IMR-90 (cell line): ENCODE data around the gene ADAT1. TPM values are rescaled to one million over a fixed set of nuclear protein-coding genes. Genes with fewer than 3 reads are reported as not detected.

Experiments used
- ATAC-seq: fragments of 200-7000 bp; cut with Tn5 transposase; 2 replicates; pipeline ENCODE4 v1.9.1; 2020; ENCODE audit warnings: low read depth, mild to moderate bottlenecking, moderate library complexity
- BruUV-seq: library from RNA; stranded (reverse); fragments of 400-500 nt; replicated peaks from 2 replicates; lab custom pipeline; 2021; lab: Mats Ljungman, UMichigan
- CTCF ChIA-PET: fragments of 300-600 bp; formaldehyde crosslinking; extraction: SDS; loops from one replicate; lab custom pipeline; 2021; ENCODE audit warnings: antibody characterized with exemption; lab: Yijun Ruan, JAX
- POLR2A ChIA-PET: fragments of 300-600 bp; sonication (Branson Sonifier 250); formaldehyde crosslinking; loops from one replicate; lab custom pipeline; 2022; ENCODE audit warnings: antibody characterized with exemption; ENCODE audit not compliant: unreplicated experiment; lab: Charles Lee
- DNase-seq: peaks from one replicate; pipeline ENCODE4 v3.0.0; 2013
- H2AFZ ChIP-seq: replicated peaks from 2 replicates; pipeline ENCODE3; 2013; ENCODE audit warnings: low read length, mild to moderate bottlenecking; ENCODE audit not compliant: poor library complexity
- H2AK5ac ChIP-seq: 2 replicates; pipeline ENCODE4 v1.6.1; 2013; ENCODE audit warnings: low read depth, low read length, inconsistent platforms
- H2AK9ac ChIP-seq: replicated peaks from 2 replicates; pipeline ENCODE3; 2013; ENCODE audit warnings: mild to moderate bottlenecking, low read depth, low read length, moderate library complexity; ENCODE audit not compliant: poor library complexity
- H2BK120ac ChIP-seq: 2 replicates; pipeline ENCODE4 v1.6.1; 2013; ENCODE audit warnings: low read depth, low read length, inconsistent platforms
- H2BK15ac ChIP-seq: 3 replicates; pipeline ENCODE4 v1.6.1; 2013; ENCODE audit warnings: low read depth, low read length, inconsistent platforms
- H2BK20ac ChIP-seq: 2 replicates; pipeline ENCODE4 v1.6.1; 2013; ENCODE audit warnings: low read depth, mild to moderate bottlenecking, inconsistent platforms, low read length, moderate library complexity
- H2BK5ac ChIP-seq: 2 replicates; pipeline ENCODE4 v1.6.1; 2013; ENCODE audit warnings: mild to moderate bottlenecking, low read depth, low read length, inconsistent platforms; ENCODE audit not compliant: poor library complexity, severe bottlenecking
- H3K14ac ChIP-seq: replicated peaks from 2 replicates; pipeline ENCODE4 v1.6.1; 2013; ENCODE audit warnings: low read depth, low read length, inconsistent platforms
- H3K18ac ChIP-seq: 2 replicates; pipeline ENCODE4 v1.6.1; 2013; ENCODE audit warnings: low read depth, low read length, control low read depth
- H3K23ac ChIP-seq: 2 replicates; pipeline ENCODE4 v1.6.1; 2013; ENCODE audit warnings: low read depth, low read length, inconsistent platforms
- H3K27ac ChIP-seq: 2 replicates; pipeline ENCODE4 v1.5.1; 2013; ENCODE audit warnings: mild to moderate bottlenecking, control low read depth, low read length; ENCODE audit not compliant: insufficient read depth
- H3K27me3 ChIP-seq: 2 replicates; pipeline ENCODE4 v1.6.1; 2013; ENCODE audit warnings: low read length; ENCODE audit not compliant: control insufficient read depth, insufficient read depth
- H3K36me3 ChIP-seq: 2 replicates; pipeline ENCODE4 v1.6.1; 2013; ENCODE audit warnings: low read length, mixed read lengths; ENCODE audit not compliant: control insufficient read depth, insufficient read depth
- H3K4ac ChIP-seq: 2 replicates; pipeline ENCODE4 v1.6.1; 2013; ENCODE audit warnings: low read depth, low read length, inconsistent platforms
- H3K4me1 ChIP-seq: 2 replicates; pipeline ENCODE4 v1.6.1; 2013; ENCODE audit warnings: low read length, mixed read lengths; ENCODE audit not compliant: control insufficient read depth, insufficient read depth
- H3K4me2 ChIP-seq: 2 replicates; pipeline ENCODE4 v1.6.1; 2013; ENCODE audit warnings: low read depth, mild to moderate bottlenecking, control low read depth, low read length, moderate library complexity
- H3K4me3 ChIP-seq: 2 replicates; pipeline ENCODE4 v1.5.1; 2013; ENCODE audit warnings: low read depth, mild to moderate bottlenecking, control low read depth, low read length, moderate library complexity; ENCODE audit not compliant: insufficient read depth
- H3K56ac ChIP-seq: 2 replicates; pipeline ENCODE4 v1.6.1; 2013; ENCODE audit warnings: low read length, inconsistent platforms; ENCODE audit not compliant: insufficient read depth; ENCODE audit errors: extremely low read depth
- H3K79me1 ChIP-seq, 2 experiments: 2 replicates each; pipeline ENCODE4 v1.6.1; 2013; ENCODE audit warnings: low read length in 2 of 2, inconsistent platforms in 1 of 2, low read depth in 1 of 2
- H3K9ac ChIP-seq: 2 replicates; pipeline ENCODE4 v1.6.1; 2013; ENCODE audit warnings: low read depth, low read length, control low read depth
- H3K9me1 ChIP-seq: 2 replicates; pipeline ENCODE4 v1.6.1; 2013; ENCODE audit warnings: low read length, inconsistent platforms; ENCODE audit not compliant: insufficient read depth
- H3K9me3 ChIP-seq: 2 replicates; pipeline ENCODE4 v1.6.1; 2013; ENCODE audit warnings: low read length; ENCODE audit not compliant: control insufficient read depth, insufficient read depth
- H4K20me1 ChIP-seq: 2 replicates; pipeline ENCODE4 v1.6.1; 2013; ENCODE audit warnings: low read length, inconsistent platforms; ENCODE audit not compliant: insufficient read depth
- H4K5ac ChIP-seq: 2 replicates; pipeline ENCODE4 v1.6.1; 2013; ENCODE audit warnings: mild to moderate bottlenecking, low read depth, low read length, control low read depth
- H4K8ac ChIP-seq, 2 experiments: 2 replicates each; pipeline ENCODE4 v1.6.1; 2013; ENCODE audit warnings: low read depth in 2 of 2, low read length in 2 of 2, control low read depth in 1 of 2, inconsistent platforms in 1 of 2
- H4K91ac ChIP-seq: 2 replicates; pipeline ENCODE4 v1.6.1; 2013; ENCODE audit warnings: low read depth, low read length, inconsistent platforms; ENCODE audit not compliant: insufficient read depth
- BHLHE40 ChIP-seq: fragments of 150-350 bp; IDR thresholded peaks from 2 replicates; pipeline ENCODE4 v1.6.1; 2016; ENCODE audit warnings: mild to moderate bottlenecking, low read depth, low read length
- CTCF ChIP-seq: conservative IDR thresholded peaks from 2 replicates; pipeline ENCODE4 v1.5.1; 2012; ENCODE audit warnings: mild to moderate bottlenecking, low read depth, low read length, improper control_type of control experiment
- FOS ChIP-seq: fragments of 150-350 bp; IDR thresholded peaks from 2 replicates; pipeline ENCODE4 v1.6.1; 2016; ENCODE audit warnings: low read depth, low read length
- MAZ ChIP-seq: IDR thresholded peaks from 2 replicates; pipeline ENCODE4 v1.6.1; 2012; ENCODE audit warnings: low read depth, mild to moderate bottlenecking, low read length, improper control_type of control experiment, moderate library complexity, borderline replicate concordance
- MXI1 ChIP-seq: IDR thresholded peaks from 2 replicates; pipeline ENCODE4 v1.6.1; 2012; ENCODE audit warnings: low read depth, mild to moderate bottlenecking, low read length, moderate library complexity, borderline replicate concordance
- RAD21 ChIP-seq: IDR thresholded peaks from 2 replicates; pipeline ENCODE4 v1.6.1; 2012; ENCODE audit warnings: low read length, improper control_type of control experiment
- USF2 ChIP-seq: fragments of 150-350 bp; IDR thresholded peaks from 2 replicates; pipeline ENCODE4 v1.6.1; 2017; ENCODE audit warnings: mild to moderate bottlenecking, antibody characterized with exemption, low read length, low read depth
- WGBS, 2 experiments: methylation state at CpG; one replicate each; pipeline versions ENCODE4 v1.1.5 to v1.1.7; 2013; ENCODE audit warnings: missing lambda C conversion rate in 2 of 2; ENCODE audit not compliant: insufficient read length in 1 of 2; ENCODE audit errors: extremely low coverage in 2 of 2; 5-methylcytosine and 5-hydroxymethylcytosine counted together
- dilution Hi-C: fragments of 300-500 bp; cut with HindIII; formaldehyde crosslinking; loops from one replicate; pipeline ENCODE4 v1.14.3; 2018; ENCODE audit warnings: low sequenced_read_pairs; ENCODE audit not compliant: unreplicated experiment
- in situ Hi-C: fragments of 300-500 bp; cut with MboI; formaldehyde crosslinking; loops from 3 replicates; pipeline ENCODE4 v1.14.3; 2019; ENCODE audit warnings: low sequenced_read_pairs, inconsistent platforms, mixed read lengths
- intact Hi-C: fragments of 100-400 bp; cut with micrococcal nuclease; formaldehyde crosslinking; loops from 2 replicates; pipeline ENCODE4 v1.10.0; 2022
- polyA plus RNA-seq, 3 experiments: library from polyadenylated mRNA; depleted of rRNA; stranded (reverse); fragments of >200 nt; gene quantifications; 2 replicates each; pipeline ENCODE4 v1.2.3, GENCODE V29; 2012; ENCODE audit warnings: low replicate concordance in 1 of 3
- total RNA-seq: library from RNA; depleted of rRNA; stranded (reverse); fragments of >200 nt; gene quantifications from 2 replicates; pipeline ENCODE4 v1.2.3, GENCODE V29; 2012

ADAT1 gene
- total and polyA plus RNA-seq, 2 of the 4 experiments (the other 2 are of a cell fraction), result 22.7 to 52.9 TPM

GRCh38 chr16:75570396-75571065 lies 52.5 kb downstream of the ADAT1 start:
- TF ChIP-seq USF2 (no peak), FOS (no peak), MAZ (no peak), MXI1 (no peak), RAD21 (no peak), BHLHE40 (no peak), CTCF (no peak)
- CTCF ChIA-PET, result no interaction called here
- H3K36me3 ChIP-seq, result peaks cover 58% of the 10 kb centered on the region

More at GRCh38 chr16:75570396-75571065, 52.5 kb downstream of the ADAT1 start:
- DNase-seq (no peak), ATAC-seq (no peak)
- Histone ChIP-seq H3K4me3 (no peak overlapping the region), H2BK5ac (no peak overlapping the region), H3K4me1 (peaks cover 6% of the 10 kb centered on the region; the same call in 1 of the 2 replicates), H3K56ac (no peak overlapping the region), H4K20me1 (peaks cover 20% of the 10 kb centered on the region), H2BK120ac (no peak overlapping the region), H3K4ac (no peak overlapping the region), H3K27ac (no peak overlapping the region), H4K8ac (no peak overlapping the region), H3K9me3 (no peaks in the 10 kb centered on the region), H3K23ac (no peak overlapping the region), H3K79me1 (peaks cover 36 to 78% of the 10 kb centered on the region in 2 experiments), H3K9ac (no peak overlapping the region), H3K27me3 (no peaks in the 10 kb centered on the region), H4K5ac (no peak overlapping the region), H2BK15ac (no peak overlapping the region), H3K9me1 (peaks cover 21% of the 10 kb centered on the region), H2AK9ac (no peak overlapping the region), H2AFZ (no peak overlapping the region), H3K18ac (no peak overlapping the region), H4K91ac (no peak overlapping the region), H2BK20ac (no peak overlapping the region), H3K4me2 (no peak overlapping the region), H3K14ac (no peak overlapping the region), H2AK5ac (no peak overlapping the region)
- WGBS, 2 experiments, result 100% methylated on average over 1 of the region's 5 CpGs; no CpG with 5 or more reads in 1 of the 2 experiments
- in situ Hi-C loops (no loop called here), intact Hi-C loops (no loop called here), dilution Hi-C loops (no loop called here)
- POLR2A ChIA-PET, result no interaction called here
- BruUV-seq, result no TSS peak
